ENCODE measurements around the gene GMEB1. TPM values are rescaled to one million over a fixed set of nuclear protein-coding genes. Genes with fewer than 3 reads are reported as not detected.
"Not testable (repeated sequence)": the region's sequence is repeated elsewhere in the genome, so short reads cannot be mapped to it uniquely, and the experiment has no call there.

GMEB1 gene
- total RNA-seq, 2 donors from 2014 or later: 4.7 to 15.5 TPM

GRCh38 chr1:28666806-28667205 lies 1.8 kb upstream of the GMEB1 start:
- H3K27me3 ChIP-seq (replicated peaks; ENCODE audit: insufficient read depth): no peaks in the 10 kb centered on the region
- H3K36me3 ChIP-seq: no peaks in the 10 kb centered on the region
- ATAC-seq (ENCODE audit: insufficient number of reproducible peaks, low FRiP score, low read depth): no peak
- H3K27ac ChIP-seq: no peak overlapping the region
- H3K9me3 ChIP-seq: no peaks in the 10 kb centered on the region
- no peak overlapping the region for H3K4me3 ChIP-seq
- DNase-seq (ENCODE audit: low spot score): no peak
- no peak for TF ChIP-seq CTCF (IDR thresholded peaks at IDR 0.05)
- H3K4me1 ChIP-seq (ENCODE audit: control insufficient read depth in 1 of 2, low read depth in 2 of 2): peaks cover 4 to 11% of the 10 kb centered on the region in 2 donors

GRCh38 chr1:28668956-28669723 lies 556 bp downstream of the GMEB1 start:
- peak; percentile 67 for ATAC-seq (ENCODE audit: insufficient number of reproducible peaks, low FRiP score, low read depth)
- H3K4me1 ChIP-seq (ENCODE audit: control insufficient read depth in 1 of 2, low read depth in 2 of 2): peaks cover 4 to 11% of the 10 kb centered on the region in 2 donors
- H3K4me3 ChIP-seq: peak overlapping the region; percentile 100
- H3K9me3 ChIP-seq: no peaks in the 10 kb centered on the region
- peak overlapping the region; percentile 99 to 100 for H3K27ac ChIP-seq
- no peaks in the 10 kb centered on the region for H3K27me3 ChIP-seq (replicated peaks; ENCODE audit: insufficient read depth)
- DNase-seq (ENCODE audit: low spot score): no peak
- TF ChIP-seq CTCF (IDR thresholded peaks at IDR 0.05): no peak
- H3K36me3 ChIP-seq: no peaks in the 10 kb centered on the region

- no peaks in the 10 kb centered on the region for H3K27me3 ChIP-seq (replicated peaks; ENCODE audit: insufficient read depth)
- H3K27ac ChIP-seq: no peak overlapping the region
- no peak for DNase-seq (ENCODE audit: low spot score)
- ATAC-seq (ENCODE audit: insufficient number of reproducible peaks, low FRiP score, low read depth): no peak
- H3K36me3 ChIP-seq: no peaks in the 10 kb centered on the region
- H3K4me3 ChIP-seq: no peak overlapping the region
- TF ChIP-seq CTCF (IDR thresholded peaks at IDR 0.05): no peak
- no peaks in the 10 kb centered on the region for H3K9me3 ChIP-seq
- H3K4me1 ChIP-seq (ENCODE audit: control insufficient read depth in 1 of 2, low read depth in 2 of 2): peaks cover 4 to 11% of the 10 kb centered on the region in 2 donors
Observed at GRCh38 chr1:28671254-28671780, 2.7 kb downstream of the GMEB1 start.

GRCh38 chr1:28672971-28673370 lies 4.4 kb downstream of the GMEB1 start:
- not testable (repeated sequence) for H3K36me3 ChIP-seq; DNase-seq (ENCODE audit: low spot score); H3K4me3 ChIP-seq; H3K27ac ChIP-seq; ATAC-seq (ENCODE audit: insufficient number of reproducible peaks, low FRiP score, low read depth); H3K9me3 ChIP-seq; H3K27me3 ChIP-seq (replicated peaks; ENCODE audit: insufficient read depth); H3K4me1 ChIP-seq (ENCODE audit: control insufficient read depth in 1 of 2, low read depth in 2 of 2)

- no peak for TF ChIP-seq CTCF (IDR thresholded peaks at IDR 0.05)
- no peak for ATAC-seq (ENCODE audit: insufficient number of reproducible peaks, low FRiP score, low read depth)
- Histone ChIP-seq H3K27ac (no peak overlapping the region), H3K27me3 (replicated peaks; ENCODE audit: insufficient read depth) (no peaks in the 10 kb centered on the region), H3K4me1 (ENCODE audit: control insufficient read depth in 1 of 2, low read depth in 2 of 2) (no peaks in the 10 kb centered on the region), H3K9me3 (no peaks in the 10 kb centered on the region), H3K36me3 (no peaks in the 10 kb centered on the region), H3K4me3 (no peak overlapping the region)
- DNase-seq (ENCODE audit: low spot score): no peak
Observed at GRCh38 chr1:28675924-28676257, 7.3 kb downstream of the GMEB1 start.
